Measurements from ENCODE around the gene CACNA1C. TPM values are rescaled to one million over a fixed set of nuclear protein-coding genes. Genes with fewer than 3 reads are reported as not detected.

Gene CACNA1C
- total RNA-seq, 4 donors from 2014 or later = 9.7 to 42.1 (median 18.1) TPM

GRCh38 chr12:2412305-2412643 lies 359.5 kb downstream of the CACNA1C start:
- TF ChIP-seq CTCF (IDR thresholded peaks at IDR 0.05) (no peak), POLR2A (IDR thresholded peaks at IDR 0.05) (no peak)
- Histone ChIP-seq H3K4me1 (no peaks in the 10 kb centered on the region), H3K27ac (no peak overlapping the region), H3K4me3 (no peak overlapping the region), H3K36me3 (no peaks in the 10 kb centered on the region), H3K9me3 (no peaks in the 10 kb centered on the region), H3K27me3 (no peaks in the 10 kb centered on the region)
- no peak for DNase-seq

GRCh38 chr12:2413301-2413700 lies 360.5 kb downstream of the CACNA1C start:
- Histone ChIP-seq H3K4me3 (no peak overlapping the region), H3K36me3 (no peaks in the 10 kb centered on the region), H3K27ac (no peak overlapping the region), H3K9me3 (no peaks in the 10 kb centered on the region), H3K4me1 (no peaks in the 10 kb centered on the region), H3K27me3 (no peaks in the 10 kb centered on the region)
- no peak for DNase-seq
- no peak for TF ChIP-seq CTCF (IDR thresholded peaks at IDR 0.05)
- TF ChIP-seq POLR2A (IDR thresholded peaks at IDR 0.05) = no peak

- Histone ChIP-seq H3K27me3 (no peaks in the 10 kb centered on the region), H3K9me3 (no peaks in the 10 kb centered on the region), H3K4me1 (no peaks in the 10 kb centered on the region), H3K27ac (no peak overlapping the region), H3K36me3 (no peaks in the 10 kb centered on the region), H3K4me3 (no peak overlapping the region)
- no peak for DNase-seq
- TF ChIP-seq POLR2A (IDR thresholded peaks at IDR 0.05) (no peak), CTCF (IDR thresholded peaks at IDR 0.05) (no peak)
Measured at GRCh38 chr12:2413999-2414792, 361.4 kb downstream of the CACNA1C start.

GRCh38 chr12:2414810-2415567 lies 362.2 kb downstream of the CACNA1C start:
- no peaks in the 10 kb centered on the region for H3K4me1 ChIP-seq
- no peak overlapping the region for H3K4me3 ChIP-seq
- H3K27ac ChIP-seq = no peak overlapping the region
- no peaks in the 10 kb centered on the region for H3K36me3 ChIP-seq
- no peaks in the 10 kb centered on the region for H3K27me3 ChIP-seq
- DNase-seq = no peak
- TF ChIP-seq POLR2A (IDR thresholded peaks at IDR 0.05) (no peak), CTCF (IDR thresholded peaks at IDR 0.05) (no peak)
- no peaks in the 10 kb centered on the region for H3K9me3 ChIP-seq

GRCh38 chr12:2415568-2415944 lies 362.8 kb downstream of the CACNA1C start:
- DNase-seq = no peak
- H3K27me3 ChIP-seq = no peaks in the 10 kb centered on the region
- TF ChIP-seq POLR2A (IDR thresholded peaks at IDR 0.05) = no peak
- TF ChIP-seq CTCF (IDR thresholded peaks at IDR 0.05) = no peak
- H3K4me3 ChIP-seq = no peak overlapping the region
- H3K36me3 ChIP-seq = no peaks in the 10 kb centered on the region
- no peak overlapping the region for H3K27ac ChIP-seq
- H3K9me3 ChIP-seq = no peaks in the 10 kb centered on the region
- no peaks in the 10 kb centered on the region for H3K4me1 ChIP-seq
